Measurements from ENCODE around the gene GPRC5B. TPM values are rescaled to one million over a fixed set of nuclear protein-coding genes. Genes with fewer than 3 reads are reported as not detected.
A peak's percentile ranks its signal among the peaks of the same experiment; 100 is the strongest.

Gene GPRC5B
- total RNA-seq, 1 experiment from 2014 or later = 62.0 TPM

DNA sequence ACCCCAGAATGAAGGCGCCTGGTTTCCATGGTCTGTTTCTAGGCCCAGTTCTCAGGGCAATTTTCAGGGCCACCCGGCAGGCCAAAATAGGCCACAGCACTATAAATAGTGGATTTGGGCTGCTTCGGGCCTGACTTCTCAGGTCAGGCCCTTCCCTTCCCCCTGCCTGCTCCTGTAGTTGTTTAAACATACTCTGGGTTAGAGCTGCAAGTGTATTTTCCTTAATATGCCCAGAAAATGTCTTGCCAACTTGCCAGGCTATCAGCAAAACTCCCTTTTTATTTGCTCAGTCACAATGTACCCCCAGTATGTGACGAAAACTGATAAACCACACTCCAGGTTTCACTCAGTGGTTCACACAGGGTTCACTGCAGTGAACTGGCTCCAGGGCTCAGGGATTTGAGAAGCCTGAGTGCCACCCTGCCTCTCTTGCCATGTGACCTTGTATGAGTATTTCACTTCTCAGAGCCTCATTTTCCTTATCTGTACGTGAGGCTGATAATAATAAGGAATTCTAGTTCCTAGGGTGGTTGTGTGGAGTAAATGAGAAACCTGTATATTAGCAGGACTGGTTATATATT is 76.5 kb downstream of the GPRC5B start:
- CTCF ChIA-PET = interaction anchor here (0.6 kb wide), 1 partner anchor 16 kb away, joined by 4 read pairs; no protein-coding TSS in a partner anchor
- no TSS peak for BruUV-seq (replicated peaks)
- H3K9me2 ChIP-seq (ENCODE audit: insufficient read depth) = no peaks in the 10 kb centered on the region
- H3K4me1 ChIP-seq (replicated peaks; ENCODE audit: insufficient read depth) = peaks cover 69% of the 10 kb centered on the region
- H3K4me2 ChIP-seq = no peak overlapping the region
- H3K36me3 ChIP-seq (ENCODE audit: low read depth) = 0 out of 2 replicates have a peak, but pooled peaks cover 3% of the 10 kb centered on the region
- TF ChIP-seq EZH2 (IDR thresholded peaks at IDR 0.05; ENCODE audit: low read depth) = no peak
- no peak for TF ChIP-seq CTCF (conservative IDR thresholded peaks at IDR 0.05)
- H3K4me3 ChIP-seq = no peak overlapping the region
- H3K27ac ChIP-seq = peak overlapping the region; percentile 68
- peaks cover 7% of the 10 kb centered on the region; the same call in 1 of the 2 replicates for H3K9me3 ChIP-seq (ENCODE audit: insufficient read depth, low read depth)
- no peaks in the 10 kb centered on the region for H4K20me1 ChIP-seq (ENCODE audit: insufficient read depth)
- intact Hi-C loops (cut with micrococcal nuclease; ENCODE audit: unreplicated experiment) = loop anchor here (10.0 kb wide), 1 partner anchor 203 kb away; no protein-coding TSS in a partner anchor
- no peaks in the 10 kb centered on the region for H3K79me2 ChIP-seq (ENCODE audit: low read depth)
- H3F3A ChIP-seq (ENCODE audit: insufficient read depth, low read depth) = peaks cover 62% of the 10 kb centered on the region
- POLR2A ChIA-PET (ENCODE audit: unreplicated experiment) = no interaction called here
- peak in 1 of 2 experiments; percentile 67 for DNase-seq
- no peak overlapping the region for H2AFZ ChIP-seq
- no peaks in the 10 kb centered on the region for H3K27me3 ChIP-seq (ENCODE audit: insufficient read depth, low read depth)

Other genes starting within 250 kb of the GPRC5B start
- gene KNOP1, start 166.6 kb downstream of the GPRC5B start, total RNA-seq (2021) = 60.4 TPM in 2 replicates
- 21.0 and 21.6 TPM in 2 replicates for gene IQCK, start 166.6 kb downstream of the GPRC5B start, total RNA-seq (2021)
- gene GPR139, start 189.0 kb upstream of the GPRC5B start, total RNA-seq (2021) = not detected in 2 replicates

Data from PC-9 (cell line).